Ectodermal cell (in vitro differentiated cells): ENCODE results near the gene NSF.
"Not testable (repeated sequence)": the region's sequence is repeated elsewhere in the genome, so short reads cannot be mapped to it uniquely, and the experiment has no call there.

Experiments used
- H3K27ac ChIP-seq: 2 replicates; pipeline ENCODE4 v1.7.0; 2013; ENCODE audit warnings: mild to moderate bottlenecking, low read depth, low read length; ENCODE audit not compliant: insufficient read depth, poor library complexity, severe bottlenecking
- H3K27me3 ChIP-seq: 2 replicates; pipeline ENCODE4 v1.7.0; 2013; ENCODE audit warnings: mild to moderate bottlenecking, low read length; ENCODE audit not compliant: insufficient read depth, control insufficient read depth, poor library complexity, severe bottlenecking
- H3K36me3 ChIP-seq: one replicate; pipeline ENCODE4 v1.7.0; 2013; ENCODE audit warnings: low read length; ENCODE audit not compliant: control insufficient read depth, insufficient read depth
- H3K4me1 ChIP-seq: one replicate; pipeline ENCODE4 v1.7.0; 2013; ENCODE audit warnings: low read length; ENCODE audit not compliant: control insufficient read depth, insufficient read depth
- H3K4me3 ChIP-seq: 2 replicates; pipeline ENCODE4 v1.7.0; 2013; ENCODE audit warnings: low read depth, low read length, control low read depth; ENCODE audit not compliant: insufficient read depth
- H3K9me3 ChIP-seq: 2 replicates; pipeline ENCODE4 v1.7.0; 2013; ENCODE audit warnings: mild to moderate bottlenecking, low read length, moderate library complexity; ENCODE audit not compliant: control insufficient read depth
- WGBS, 2 experiments: methylation state at CpG; one replicate each; pipeline ENCODE4 v1.1.7; 2013; ENCODE audit warnings: missing lambda C conversion rate in 2 of 2; 5-methylcytosine and 5-hydroxymethylcytosine counted together

The NSF gene

GRCh38 chr17:46699014-46699413, 108.5 kb downstream of the NSF start:
- not testable (repeated sequence) for H3K27ac ChIP-seq, H3K27me3 ChIP-seq, H3K9me3 ChIP-seq, H3K4me3 ChIP-seq, H3K4me1 ChIP-seq, H3K36me3 ChIP-seq
- WGBS, 2 experiments: no CpG with 5 or more reads among the region's 2 CpGs

- 93% methylated on average over 4 of the region's 4 CpGs for WGBS, 2 experiments
- H3K4me1 ChIP-seq: no peaks in the 10 kb centered on the region
- no peaks in the 10 kb centered on the region for H3K27me3 ChIP-seq
- no peaks in the 10 kb centered on the region for H3K36me3 ChIP-seq
- no peak overlapping the region for H3K27ac ChIP-seq
- no peaks in the 10 kb centered on the region for H3K9me3 ChIP-seq
- H3K4me3 ChIP-seq: no peak overlapping the region
These were observed 127.5 kb downstream of the NSF start for GRCh38 chr17:46717999-46718398.

GRCh38 chr17:46719891-46720290, 129.4 kb downstream of the NSF start:
- no peaks in the 10 kb centered on the region for H3K9me3 ChIP-seq
- no peak overlapping the region for H3K27ac ChIP-seq
- H3K4me1 ChIP-seq: no peaks in the 10 kb centered on the region
- WGBS, 2 experiments: 83% methylated on average over 3 of the region's 3 CpGs
- no peak overlapping the region for H3K4me3 ChIP-seq
- H3K27me3 ChIP-seq: no peaks in the 10 kb centered on the region
- no peaks in the 10 kb centered on the region for H3K36me3 ChIP-seq

- H3K9me3 ChIP-seq: no peaks in the 10 kb centered on the region
- H3K27ac ChIP-seq: no peak overlapping the region
- no peaks in the 10 kb centered on the region for H3K36me3 ChIP-seq
- no peaks in the 10 kb centered on the region for H3K27me3 ChIP-seq
- H3K4me1 ChIP-seq: no peaks in the 10 kb centered on the region
- WGBS, 2 experiments: 89 to 98% methylated on average over 5 of the region's 5 CpGs
- no peak overlapping the region for H3K4me3 ChIP-seq
These were observed 129.9 kb downstream of the NSF start for GRCh38 chr17:46720408-46720807.

GRCh38 chr17:46722662-46723285, 132.3 kb downstream of the NSF start:
- H3K27me3 ChIP-seq: no peaks in the 10 kb centered on the region
- WGBS, 2 experiments: 67 to 68% methylated on average over 7 of the region's 7 CpGs
- H3K4me1 ChIP-seq: peaks cover 8% of the 10 kb centered on the region
- H3K9me3 ChIP-seq: no peaks in the 10 kb centered on the region
- no peaks in the 10 kb centered on the region for H3K36me3 ChIP-seq
- no peak overlapping the region for H3K27ac ChIP-seq
- no peak overlapping the region for H3K4me3 ChIP-seq

DNA sequence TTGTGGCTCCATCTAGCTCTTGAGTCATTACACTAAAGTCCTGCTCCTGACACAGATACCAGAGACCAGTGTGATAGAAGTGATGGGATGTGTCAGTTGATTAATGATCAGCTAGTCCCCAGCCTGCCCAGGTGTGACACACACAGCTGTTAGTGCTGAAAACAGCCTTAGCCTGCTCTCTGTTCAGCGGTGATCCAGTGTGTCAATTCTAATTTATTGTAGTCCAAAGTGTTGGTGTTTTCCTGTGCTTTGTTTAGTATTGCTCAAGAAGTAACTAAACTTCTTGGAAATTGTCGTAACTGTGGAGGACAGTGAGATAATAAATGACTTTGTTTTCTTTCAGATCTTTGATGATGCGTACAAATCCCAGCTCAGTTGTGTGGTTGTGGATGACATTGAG, 135.7 kb downstream of the NSF start:
- H3K9me3 ChIP-seq: no peaks in the 10 kb centered on the region
- H3K27ac ChIP-seq: no peak overlapping the region
- WGBS, 2 experiments: 93 to 99% methylated on average over 3 of the region's 3 CpGs
- no peaks in the 10 kb centered on the region for H3K36me3 ChIP-seq
- H3K27me3 ChIP-seq: no peaks in the 10 kb centered on the region
- peaks cover 9% of the 10 kb centered on the region for H3K4me1 ChIP-seq
- H3K4me3 ChIP-seq: no peak overlapping the region

GRCh38 chr17:46727572-46728348, 137.3 kb downstream of the NSF start:
- H3K4me3 ChIP-seq: no peak overlapping the region

GRCh38 chr17:46730026-46730425, 139.6 kb downstream of the NSF start:
- Histone ChIP-seq H3K27me3 (no peaks in the 10 kb centered on the region), H3K4me3 (no peak overlapping the region), H3K27ac (no peak overlapping the region), H3K9me3 (no peaks in the 10 kb centered on the region), H3K36me3 (no peaks in the 10 kb centered on the region), H3K4me1 (peaks cover 35% of the 10 kb centered on the region)
- no CpG with 5 or more reads among the region's 2 CpGs for WGBS, 2 experiments

More at GRCh38 chr17:46727572-46728348, 137.3 kb downstream of the NSF start:
- Histone ChIP-seq H3K36me3 (no peaks in the 10 kb centered on the region), H3K27ac (peak overlapping the region; percentile 75), H3K4me1 (peaks cover 23% of the 10 kb centered on the region), H3K9me3 (no peaks in the 10 kb centered on the region), H3K27me3 (no peaks in the 10 kb centered on the region)
- 89 to 91% methylated on average over 4 of the region's 4 CpGs for WGBS, 2 experiments

- H3K4me3 ChIP-seq: no peak overlapping the region
- no peak overlapping the region for H3K27ac ChIP-seq
- no peaks in the 10 kb centered on the region for H3K27me3 ChIP-seq
- peaks cover 35% of the 10 kb centered on the region for H3K4me1 ChIP-seq
- WGBS, 2 experiments: 95 to 100% methylated on average over 1 of the region's 1 CpG
- H3K36me3 ChIP-seq: no peaks in the 10 kb centered on the region
- no peaks in the 10 kb centered on the region for H3K9me3 ChIP-seq
These were observed 140.2 kb downstream of the NSF start for GRCh38 chr17:46730679-46731078.

GRCh38 chr17:46732160-46732559, 141.7 kb downstream of the NSF start:
- H3K27me3 ChIP-seq: no peaks in the 10 kb centered on the region
- H3K36me3 ChIP-seq: no peaks in the 10 kb centered on the region
- H3K4me3 ChIP-seq: no peak overlapping the region
- no peaks in the 10 kb centered on the region for H3K9me3 ChIP-seq
- peak overlapping the region; percentile 89 for H3K27ac ChIP-seq
- 17 to 40% methylated on average over 1 of the region's 1 CpG for WGBS, 2 experiments
- peaks cover 33% of the 10 kb centered on the region for H3K4me1 ChIP-seq
